GM21717 (cell line): ENCODE results near the gene PTRHD1.

ENCODE experiments used
- ATAC-seq: cut with Tn5 transposase; IDR thresholded peaks from one replicate; pipeline ENCODE4 v1.9.1; 2021; ENCODE audit warnings: mild to moderate bottlenecking, moderate library complexity; ENCODE audit not compliant: unreplicated experiment

The PTRHD1 gene

GRCh38 chr2:24830786-24831185 is 37.6 kb upstream of the PTRHD1 start:
- no peak for ATAC-seq

- ATAC-seq: no peak
These were observed 37.2 kb upstream of the PTRHD1 start for GRCh38 chr2:24830351-24830750.

GRCh38 chr2:24828238-24828996 is 35.2 kb upstream of the PTRHD1 start:
- no peak for ATAC-seq

GRCh38 chr2:24827321-24828237 is 34.4 kb upstream of the PTRHD1 start:
- ATAC-seq: no peak

GRCh38 chr2:24826773-24827145 is 33.6 kb upstream of the PTRHD1 start:
- ATAC-seq: no peak

GRCh38 chr2:24825883-24826772 is 32.9 kb upstream of the PTRHD1 start:
- ATAC-seq: no peak

- no peak for ATAC-seq
These were observed 32.0 kb upstream of the PTRHD1 start for GRCh38 chr2:24824966-24825882.

- no peak for ATAC-seq
These were observed 30.9 kb upstream of the PTRHD1 start for GRCh38 chr2:24824071-24824588.

GRCh38 chr2:24822049-24822706 is 29.0 kb upstream of the PTRHD1 start:
- no peak for ATAC-seq

GRCh38 chr2:24821433-24821891 is 28.3 kb upstream of the PTRHD1 start:
- ATAC-seq: no peak

GRCh38 chr2:24820598-24821432 is 27.6 kb upstream of the PTRHD1 start:
- no peak for ATAC-seq

GRCh38 chr2:24820175-24820513 is 27.0 kb upstream of the PTRHD1 start:
- ATAC-seq: no peak

GRCh38 chr2:24819442-24820174 is 26.4 kb upstream of the PTRHD1 start:
- no peak for ATAC-seq

- no peak for ATAC-seq
These were observed 25.6 kb upstream of the PTRHD1 start for GRCh38 chr2:24818721-24819167.

- no peak for ATAC-seq
These were observed 23.7 kb upstream of the PTRHD1 start for GRCh38 chr2:24816884-24817283.

GRCh38 chr2:24816404-24816803 is 23.2 kb upstream of the PTRHD1 start:
- no peak for ATAC-seq

GRCh38 chr2:24815171-24815570 is 22.0 kb upstream of the PTRHD1 start:
- no peak for ATAC-seq

GRCh38 chr2:24814516-24814915 is 21.3 kb upstream of the PTRHD1 start:
- ATAC-seq: no peak
